Endothelial cell of umbilical vein (primary cell): ENCODE data around the gene TMEM214. TPM values are rescaled to one million over a fixed set of nuclear protein-coding genes. Genes with fewer than 3 reads are reported as not detected.

Experiments used
- BruUV-seq: library from RNA; stranded (reverse); fragments of 400-500 nt; replicated peaks from 2 replicates; lab custom pipeline; 2021; lab: Mats Ljungman, UMichigan
- CTCF ChIA-PET: fragments of 300-600, 350-600 bp; sonication (Branson Sonifier 250); formaldehyde crosslinking; loops from one replicate; lab custom pipeline; 2021; ENCODE audit warnings: antibody characterized with exemption, inconsistent platforms; lab: Charles Lee
- POLR2A ChIA-PET: fragments of 300-600, 350-600 bp; sonication (Branson Sonifier 250); formaldehyde crosslinking; loops from one replicate; lab custom pipeline; 2021; ENCODE audit warnings: antibody characterized with exemption, inconsistent platforms; lab: Charles Lee
- DNase-seq: peaks from one replicate; pipeline ENCODE4 v3.0.0-alpha.2; 2011; ENCODE audit warnings: low read depth, low spot score
- FAIRE-seq: peaks from 2 replicates; lab custom pipeline; 2011; peaks lifted over from hg19 to GRCh38; lab: Jason Lieb, UNC
- H2AFZ ChIP-seq: 2 replicates; pipeline ENCODE4 v1.6.0; 2012; ENCODE audit warnings: low read depth, low read length, control low read depth, inconsistent platforms
- H3K27ac ChIP-seq: 2 replicates; pipeline ENCODE4 v1.5.1; 2011; ENCODE audit warnings: low read depth, mild to moderate bottlenecking, control low read depth, low read length, moderate library complexity; ENCODE audit not compliant: insufficient read depth
- H3K27me3 ChIP-seq, 2 experiments: 2 replicates each; pipeline versions ENCODE4 v1.6.0 to v1.6.1; 2011; ENCODE audit warnings: low read length in 2 of 2, mixed read lengths in 1 of 2; ENCODE audit not compliant: control insufficient read depth in 2 of 2, insufficient read depth in 2 of 2
- H3K36me3 ChIP-seq, 2 experiments: 2 replicates in 1 of 2; 3 replicates in 1 of 2; pipeline ENCODE4 v1.5.1; 2011; ENCODE audit warnings: low read length in 2 of 2, mild to moderate bottlenecking in 1 of 2, moderate library complexity in 1 of 2; ENCODE audit not compliant: control insufficient read depth in 2 of 2, insufficient read depth in 2 of 2; ENCODE audit errors: extremely low read depth in 1 of 2
- H3K4me1 ChIP-seq: 3 replicates; pipeline ENCODE4 v1.5.1; 2011; ENCODE audit warnings: mild to moderate bottlenecking, low read length; ENCODE audit not compliant: control insufficient read depth, insufficient read depth; ENCODE audit errors: extremely low read depth
- H3K4me2 ChIP-seq: 2 replicates; pipeline ENCODE4 v1.6.1; 2011; ENCODE audit warnings: low read length, control low read depth, mixed read lengths; ENCODE audit not compliant: insufficient read depth
- H3K4me3 ChIP-seq, 3 experiments: fragments of 200-600 bp in 1 of 3; sonication (generic), shearing (Covaris generic) in 1 of 3; replicated peaks in 1 of 3; 2 replicates each; pipeline ENCODE4 v1.5.1; 2011 to 2016; ENCODE audit warnings: control low read depth in 3 of 3, low read length in 3 of 3, mild to moderate bottlenecking in 2 of 3, inconsistent platforms in 1 of 3, low read depth in 1 of 3, moderate library complexity in 1 of 3; ENCODE audit not compliant: insufficient read depth in 1 of 3
- H3K79me2 ChIP-seq: 2 replicates; pipeline ENCODE4 v1.6.0; 2012; ENCODE audit warnings: low read length, inconsistent platforms; ENCODE audit not compliant: control insufficient read depth, insufficient read depth
- H3K9ac ChIP-seq: replicated peaks from 2 replicates; pipeline ENCODE3; 2011; ENCODE audit warnings: low read length, control low read depth; ENCODE audit not compliant: insufficient read depth; ENCODE audit errors: extremely low read depth
- H3K9me1 ChIP-seq: replicated peaks from 3 replicates; pipeline ENCODE4 v1.6.0; 2011; ENCODE audit warnings: mild to moderate bottlenecking, low read length; ENCODE audit not compliant: control insufficient read depth, insufficient read depth; ENCODE audit errors: extremely low read depth
- H3K9me3 ChIP-seq: replicated peaks from 2 replicates; pipeline ENCODE4 v1.5.1; 2012; ENCODE audit warnings: low read length, inconsistent platforms; ENCODE audit not compliant: control insufficient read depth, insufficient read depth
- H4K20me1 ChIP-seq: replicated peaks from 2 replicates; pipeline ENCODE3; 2011; ENCODE audit warnings: mild to moderate bottlenecking, low read length; ENCODE audit not compliant: control insufficient read depth, insufficient read depth; ENCODE audit errors: extremely low read depth
- CTCF ChIP-seq, 2 donors: IDR thresholded peaks; 1 replicate in 1 of 2; 2 replicates in 1 of 2; pipeline ENCODE4 v1.5.1; 2011; ENCODE audit warnings: low read length in 2 of 2, mild to moderate bottlenecking in 2 of 2, moderate library complexity in 2 of 2, control low read depth in 1 of 2, inconsistent platforms in 1 of 2, low read depth in 1 of 2; ENCODE audit not compliant: insufficient read depth in 1 of 2; ENCODE audit errors: extremely low read depth in 1 of 2
- EZH2 ChIP-seq: IDR thresholded peaks from 2 replicates; pipeline ENCODE4 v1.6.1; 2012; ENCODE audit warnings: borderline replicate concordance, low read depth, mild to moderate bottlenecking, moderate library complexity, low read length, inconsistent platforms; ENCODE audit not compliant: severe bottlenecking
- FOS ChIP-seq: IDR thresholded peaks from 2 replicates; pipeline ENCODE4 v1.6.1; 2011; ENCODE audit warnings: mild to moderate bottlenecking, low read length, moderate library complexity, borderline replicate concordance; ENCODE audit not compliant: insufficient read depth
- GATA2 ChIP-seq: IDR thresholded peaks from 2 replicates; pipeline ENCODE4 v1.7.0; 2011; ENCODE audit warnings: low read depth, mild to moderate bottlenecking, moderate library complexity, mixed read lengths, low read length; ENCODE audit not compliant: insufficient read length, insufficient read depth
- JUN ChIP-seq: IDR thresholded peaks from 2 replicates; pipeline ENCODE4 v1.6.1; 2011; ENCODE audit warnings: borderline replicate concordance, low read depth; ENCODE audit not compliant: insufficient read length, insufficient read depth
- MAX ChIP-seq: IDR thresholded peaks from 2 replicates; pipeline ENCODE4 v1.6.1; 2011; ENCODE audit not compliant: insufficient read depth, insufficient read length
- MYC ChIP-seq: IDR thresholded peaks from one replicate; pipeline ENCODE4 v1.6.1; 2011; ENCODE audit warnings: mild to moderate bottlenecking, low read depth, low read length
- POLR2A ChIP-seq: IDR thresholded peaks from 2 replicates; pipeline ENCODE4 v1.6.1; 2012; ENCODE audit warnings: low read depth, mild to moderate bottlenecking, control low read depth, low read length
- POLR2AphosphoS5 ChIP-seq: IDR thresholded peaks from 2 replicates; pipeline ENCODE4 v1.6.1; 2012; ENCODE audit warnings: low read depth, mild to moderate bottlenecking, control low read depth, low read length, moderate library complexity; ENCODE audit not compliant: insufficient read depth
- dilution Hi-C: fragments of 300-500 bp; cut with MboI; formaldehyde crosslinking; loops from one replicate; pipeline ENCODE4 v1.15.0; 2019; ENCODE audit warnings: low sequenced_read_pairs; ENCODE audit not compliant: extremely low pct_ligation_motif_present
- intact Hi-C: fragments of 100-400 bp; cut with micrococcal nuclease; formaldehyde crosslinking; loops from one replicate; pipeline ENCODE4 v1.10.0; 2022
- polyA plus RNA-seq, 4 experiments: library from polyadenylated mRNA; depleted of rRNA in 3 of 4; stranded (reverse) in 3 of 4; unstranded in 1 of 4; fragments of >200 nt; gene quantifications; 2 replicates each; pipeline versions ENCODE4 v1.2.1 to v1.2.3, GENCODE V29; 2011 to 2012; ENCODE audit warnings: missing spikeins in 1 of 4
- total RNA-seq: library from RNA; stranded (reverse); gene quantifications from 2 replicates; pipeline ENCODE4 v1.2.3, GENCODE V29; 2021

The TMEM214 gene
- total and polyA plus RNA-seq, 2 donors (not counting 3 experiments of a cell fraction or from before 2014, with no cell fraction given), result 109 to 163 TPM

GRCh38 chr2:27024188-27024587 is 8.6 kb upstream of the TMEM214 start:
- Histone ChIP-seq H3K4me3 (no peak overlapping the region), H3K36me3 (peaks cover 0 to 10% of the 10 kb centered on the region in 2 experiments), H4K20me1 (no peaks in the 10 kb centered on the region), H3K27me3 (no peaks in the 10 kb centered on the region), H3K9me3 (no peaks in the 10 kb centered on the region), H3K4me1 (peaks cover 4% of the 10 kb centered on the region), H3K4me2 (no peak overlapping the region), H3K79me2 (no peaks in the 10 kb centered on the region), H3K27ac (no peak overlapping the region), H3K9ac (no peak overlapping the region), H2AFZ (no peak overlapping the region), H3K9me1 (no peaks in the 10 kb centered on the region)
- BruUV-seq, result no TSS peak
- ChIA-PET CTCF (interaction anchor here (0.9 to 2.7 kb wide), 6 partner anchors 27 to 178 kb away, joined by 3 to 19 read pairs (median 4); partner anchors contain the start of gene AGBL5), POLR2A (no interaction called here)
- DNase-seq, result no peak
- TF ChIP-seq FOS, result no peak
- TF ChIP-seq POLR2A, result no peak
- no peak for TF ChIP-seq GATA2
- TF ChIP-seq POLR2AphosphoS5, result no peak
- TF ChIP-seq EZH2, result no peak
- TF ChIP-seq MAX, result no peak
- no peak for TF ChIP-seq JUN
- TF ChIP-seq CTCF (IDR thresholded peaks at IDR 0.05; ENCODE audit: extremely low read depth in 1 of 2, insufficient read depth in 1 of 2, low read depth in 1 of 2, low read length in 2 of 2), result no peak
- TF ChIP-seq MYC, result no peak
- dilution Hi-C loops (no loop called here), intact Hi-C loops (no loop called here)
- no peak for FAIRE-seq
